Measurements from ENCODE around the gene CREB5.

The CREB5 gene

DNA sequence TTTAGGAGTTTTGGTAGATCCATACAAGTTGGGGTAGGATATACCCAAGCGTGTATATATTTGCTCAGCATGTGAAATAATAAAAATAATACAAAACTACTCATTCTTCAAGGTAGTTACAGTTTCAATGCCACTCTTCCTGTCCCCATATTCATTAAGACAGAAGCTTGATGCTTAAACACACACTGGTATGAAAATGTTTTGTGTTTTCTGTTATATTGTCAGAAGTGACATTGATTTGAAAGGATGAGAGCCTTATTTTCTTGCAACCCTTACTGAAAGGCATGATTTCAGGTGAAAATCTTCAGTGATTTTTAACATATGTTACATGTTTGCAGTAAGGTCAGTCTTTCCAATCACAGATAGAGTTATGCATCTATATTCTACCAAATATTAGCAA, 312.2 kb downstream of the CREB5 start:
- DNase-seq, result no peak

DNA sequence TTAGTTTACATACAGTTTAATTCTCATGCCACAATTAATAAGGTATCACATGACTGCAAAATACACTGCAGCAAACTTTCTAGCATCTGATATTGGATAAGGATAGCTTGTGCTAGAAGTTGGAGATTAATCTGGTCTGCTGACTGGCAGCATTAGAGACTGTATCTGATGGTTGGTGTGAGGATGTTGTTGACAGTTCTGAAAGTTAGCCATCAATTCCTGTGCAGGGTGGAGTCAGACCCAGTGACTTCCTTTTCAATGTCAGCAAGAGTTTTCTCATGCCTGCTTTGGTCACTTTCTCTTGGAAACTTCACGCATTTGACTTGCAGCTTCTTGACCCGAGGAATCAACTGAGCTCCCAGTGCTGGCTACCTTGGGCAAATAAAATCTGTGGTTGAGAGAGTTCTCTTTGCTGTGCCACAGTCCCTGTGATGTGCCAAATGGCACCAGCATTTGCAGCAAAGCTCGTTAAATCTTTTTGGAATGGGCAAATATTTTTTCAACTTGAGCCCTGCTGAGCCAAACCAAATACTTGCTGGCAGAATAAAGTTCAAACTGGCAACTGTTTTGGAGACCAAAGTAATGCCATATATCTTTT, 312.8 kb downstream of the CREB5 start:
- DNase-seq, result no peak

DNA sequence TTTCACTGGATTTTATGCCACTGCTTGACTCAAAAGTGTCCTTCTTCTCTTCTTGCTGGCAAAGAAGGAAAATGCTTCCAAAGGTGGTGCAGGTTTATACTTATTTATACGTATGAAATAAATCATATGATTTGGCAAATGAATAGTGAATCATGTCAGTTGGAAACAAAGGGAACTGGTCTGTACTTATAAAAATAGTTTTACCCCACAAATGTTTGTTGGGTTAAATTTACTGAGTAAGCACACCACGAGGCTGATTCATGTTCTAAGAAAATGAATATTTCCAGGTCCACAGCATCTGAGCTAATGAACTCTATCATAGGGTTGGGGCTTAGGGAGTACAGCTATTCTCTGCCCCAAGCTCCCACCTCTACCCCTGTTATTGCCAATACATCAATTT, 313.6 kb downstream of the CREB5 start:
- DNase-seq, result no peak

DNA sequence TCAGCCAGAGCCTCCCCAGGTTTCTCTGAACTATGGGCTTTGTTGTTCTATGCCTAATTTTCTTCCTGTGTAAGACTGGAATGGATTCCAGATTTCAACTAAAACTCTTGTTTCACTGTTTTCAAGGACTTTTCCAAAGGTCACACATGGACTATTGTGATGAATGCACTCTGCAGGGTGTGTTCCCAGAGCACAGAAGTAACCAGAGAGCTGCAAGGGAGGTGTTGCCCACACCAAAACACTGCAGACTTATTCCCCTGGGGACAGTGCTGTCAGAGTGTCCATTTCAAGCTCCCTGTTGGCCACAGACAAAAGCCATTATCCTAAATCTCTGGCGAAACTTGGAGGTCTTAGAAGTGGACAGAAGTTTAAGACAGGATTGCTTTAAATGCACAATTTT, 314.2 kb downstream of the CREB5 start:
- no peak for DNase-seq

DNA sequence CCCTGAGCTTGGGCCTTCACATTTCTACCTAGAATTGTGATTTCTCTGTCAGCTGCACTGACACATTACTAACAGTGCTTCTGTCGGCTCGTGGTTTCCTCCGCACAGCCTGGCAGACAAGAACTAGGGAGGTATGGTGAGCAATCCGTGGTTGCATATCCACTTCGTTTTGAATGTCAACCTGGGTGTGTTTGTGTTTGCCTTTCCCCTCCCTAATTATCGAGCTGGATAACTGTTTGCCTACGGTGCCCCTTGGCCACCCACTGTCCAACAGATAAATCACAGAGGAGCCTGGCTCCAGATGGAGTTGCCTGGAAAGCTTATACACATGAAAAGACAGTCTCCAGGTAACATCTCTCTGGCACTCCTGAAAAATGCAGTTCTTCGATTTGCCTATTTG, 317.0 kb downstream of the CREB5 start:
- DNase-seq, result peak; percentile 73

DNA sequence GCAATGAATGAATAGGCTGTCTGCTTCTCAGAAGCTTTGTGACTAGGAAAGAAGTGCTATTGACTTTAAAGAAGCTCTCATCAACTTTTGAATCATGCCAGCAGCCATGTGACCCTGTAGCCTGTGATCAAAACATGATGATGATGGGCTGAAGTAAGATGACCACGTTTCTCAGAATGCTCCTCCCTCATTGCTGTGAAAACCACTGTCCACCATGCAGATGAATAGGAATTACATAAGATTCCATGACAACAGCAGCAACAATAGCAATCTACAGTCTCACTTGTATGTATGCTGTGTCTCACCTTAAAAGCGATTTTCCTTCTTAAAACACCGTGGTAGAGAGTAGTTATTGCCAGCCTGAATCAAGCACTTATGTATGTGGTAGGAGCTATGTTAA, 317.4 kb downstream of the CREB5 start:
- no peak for DNase-seq

DNA sequence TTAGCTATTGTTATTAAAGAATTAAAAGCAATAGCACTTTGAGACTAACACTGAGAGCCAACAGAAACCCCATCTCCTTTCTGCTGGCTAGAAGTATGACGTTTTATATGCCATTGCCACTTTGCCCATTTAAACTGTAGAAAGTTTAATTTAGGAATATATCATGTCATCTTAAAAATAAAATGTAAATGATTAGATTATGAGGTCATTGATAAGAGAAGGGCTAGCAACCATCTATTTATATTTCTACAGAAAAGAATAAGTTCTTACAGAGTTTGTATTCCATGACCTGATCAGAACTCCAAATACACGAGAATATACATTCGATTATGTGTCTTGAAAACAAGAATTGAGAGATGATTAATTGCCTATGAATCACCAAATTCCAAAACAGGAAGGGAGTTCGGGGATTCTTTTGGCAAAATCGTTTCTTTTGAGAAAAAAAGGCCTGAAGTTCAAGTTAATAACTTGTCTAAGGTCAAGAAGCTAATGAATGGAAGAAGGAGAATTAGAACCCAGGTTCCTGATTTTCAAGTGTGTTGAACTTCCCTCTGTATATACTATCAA, 318.9 kb downstream of the CREB5 start:
- no peak for DNase-seq

DNA sequence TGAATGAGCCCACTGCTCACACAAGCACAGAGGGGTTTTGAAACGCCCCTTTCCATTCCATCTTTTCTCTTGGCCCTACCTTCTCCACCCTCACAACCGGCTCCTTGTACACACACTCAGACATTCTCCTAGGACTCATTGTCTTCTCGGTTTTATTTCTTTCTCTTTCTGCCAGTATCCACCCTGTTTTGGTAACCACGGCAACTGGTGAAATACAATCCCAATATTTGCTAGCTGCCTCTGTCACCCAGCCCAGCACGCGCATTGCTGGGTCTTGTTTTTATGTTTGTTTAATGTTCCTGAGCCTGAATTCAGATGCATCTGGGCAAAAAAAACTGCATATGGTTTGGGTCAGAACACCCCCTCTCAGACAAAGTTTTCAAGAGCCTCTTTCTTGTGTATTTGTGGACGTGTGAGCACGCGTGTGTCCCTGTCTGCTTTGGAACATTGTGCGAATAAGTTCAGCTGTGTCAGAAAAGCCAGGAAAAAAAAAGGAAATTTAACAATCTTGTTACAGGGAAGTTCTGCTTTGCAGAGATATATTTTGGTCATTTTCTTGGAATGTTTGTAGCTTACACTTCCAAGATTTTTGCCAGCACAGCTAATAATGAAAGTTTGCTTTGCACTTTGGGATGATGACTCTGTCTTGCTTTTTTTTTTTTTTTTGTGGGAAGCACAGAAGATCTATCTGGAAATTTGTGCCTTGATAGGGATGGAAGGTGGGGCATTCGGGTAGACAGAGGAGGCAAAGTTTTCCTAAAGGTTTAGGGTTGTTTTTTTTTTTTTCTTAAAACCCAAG, 320.0 kb downstream of the CREB5 start:
- DNase-seq, result peak; percentile 26

DNA sequence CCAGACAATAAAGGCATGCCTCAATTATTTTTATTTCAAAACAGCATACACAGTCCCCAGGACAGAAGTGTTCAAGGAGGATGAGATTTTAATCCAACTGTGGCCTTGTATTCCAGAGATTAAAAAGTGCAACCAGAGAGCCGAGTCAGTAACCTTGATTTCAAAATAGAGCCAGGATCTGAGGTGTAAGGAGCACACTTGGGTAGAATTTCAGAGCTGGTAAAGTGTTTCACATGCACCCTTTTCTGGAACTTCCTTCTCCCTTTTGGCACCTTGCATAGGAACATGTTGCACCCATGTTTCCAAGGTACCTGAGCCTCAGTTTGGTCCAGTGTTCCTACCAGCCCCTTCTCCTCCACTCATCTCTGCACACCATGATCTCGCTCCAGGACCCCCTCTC, 320.7 kb downstream of the CREB5 start:
- no peak for DNase-seq

DNA sequence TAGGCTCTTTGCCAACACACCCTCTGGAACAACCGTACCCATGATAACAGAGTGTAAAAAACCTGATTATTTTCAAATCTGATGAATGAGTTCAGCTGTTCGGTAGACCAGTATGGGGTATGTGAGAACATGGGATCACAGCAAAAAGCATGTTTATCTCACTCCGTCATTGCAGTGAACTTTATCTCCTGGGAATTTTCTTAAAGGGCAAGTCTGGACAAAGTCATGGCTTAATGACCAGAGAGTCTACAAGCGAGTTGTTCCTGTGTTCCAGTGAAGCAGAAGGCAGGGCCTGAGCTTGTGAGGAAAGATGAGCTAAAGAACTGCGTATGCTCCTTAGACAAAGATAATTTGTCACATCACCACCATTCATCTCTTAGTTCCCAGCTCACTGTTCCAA, 326.1 kb downstream of the CREB5 start:
- no peak for DNase-seq

DNA sequence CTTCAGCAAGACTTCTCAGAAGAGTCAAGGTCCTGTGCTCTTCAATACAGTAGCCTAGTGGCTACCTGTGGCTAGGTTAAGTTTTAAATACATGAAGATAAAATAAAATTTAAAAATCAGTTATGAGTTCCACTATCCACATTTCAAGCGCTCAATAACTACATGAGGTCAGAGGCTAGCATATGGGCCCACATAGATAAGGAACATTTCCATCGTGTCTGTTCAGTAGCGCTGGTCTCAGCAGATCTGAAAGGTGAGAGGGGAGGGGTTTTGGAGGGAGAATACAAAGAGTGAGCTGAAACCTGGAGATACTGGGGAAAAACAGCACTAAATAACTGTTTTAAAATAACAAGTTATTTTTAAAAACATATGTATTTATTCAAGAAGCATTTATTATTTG, 326.8 kb downstream of the CREB5 start:
- DNase-seq, result no peak

DNA sequence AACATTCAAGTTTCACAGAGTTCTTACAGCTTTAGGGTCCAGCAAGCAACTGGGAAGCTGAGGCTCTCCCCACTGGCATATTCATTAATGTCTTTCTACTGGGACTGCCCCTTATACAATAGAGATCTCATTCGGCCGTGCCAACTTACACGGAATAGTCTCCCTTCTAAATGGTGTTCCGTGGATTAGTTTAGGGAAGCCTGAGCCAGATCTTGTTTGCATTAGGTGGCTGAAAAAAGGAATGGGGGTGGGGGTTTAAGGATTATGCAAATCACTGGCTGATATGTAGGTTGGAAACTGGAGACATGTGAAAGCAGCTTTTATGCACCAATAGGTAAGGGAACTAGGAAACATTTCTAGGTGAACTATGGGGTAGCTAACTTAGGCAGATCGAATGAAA, 327.5 kb downstream of the CREB5 start:
- no peak for DNase-seq

DNA sequence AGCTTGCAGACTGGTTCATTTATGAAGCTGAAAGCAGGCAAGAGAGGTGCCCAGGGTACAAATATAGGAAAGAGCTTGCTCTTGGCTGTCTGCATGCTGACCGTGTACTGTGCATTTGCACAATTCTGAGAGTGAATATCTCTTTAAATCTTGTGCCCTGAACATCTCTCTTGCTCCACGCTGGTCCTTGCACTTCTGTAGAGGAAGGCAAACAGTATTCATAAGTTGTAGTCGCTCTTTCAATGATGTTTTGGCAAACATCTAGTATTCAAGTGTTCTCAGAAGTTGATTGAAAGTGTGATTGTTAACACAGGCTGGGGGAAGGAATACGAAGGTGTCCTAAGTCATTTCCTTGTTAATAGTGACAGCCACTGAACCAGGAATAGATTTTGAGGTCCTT, 332.6 kb downstream of the CREB5 start:
- DNase-seq, result no peak

DNA sequence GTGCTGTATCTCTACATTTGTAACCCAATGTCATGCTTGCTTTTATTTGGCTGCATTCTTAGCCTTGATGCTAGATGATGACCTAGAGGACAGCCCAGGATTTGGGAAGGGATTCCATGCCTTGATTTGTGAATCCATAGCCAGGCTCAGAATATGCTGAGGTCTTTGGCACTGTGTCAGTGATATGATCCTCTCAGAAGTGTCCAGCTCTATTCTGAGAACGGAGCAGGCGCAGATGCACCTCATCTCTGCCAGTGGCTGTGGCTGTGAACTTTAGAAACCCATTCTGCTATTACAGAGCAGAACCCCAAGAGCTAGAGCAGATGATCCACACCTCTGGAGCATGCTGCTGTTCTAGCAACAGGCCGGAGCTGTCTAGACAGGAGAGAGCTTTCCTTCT, 333.0 kb downstream of the CREB5 start:
- no peak for DNase-seq

DNA sequence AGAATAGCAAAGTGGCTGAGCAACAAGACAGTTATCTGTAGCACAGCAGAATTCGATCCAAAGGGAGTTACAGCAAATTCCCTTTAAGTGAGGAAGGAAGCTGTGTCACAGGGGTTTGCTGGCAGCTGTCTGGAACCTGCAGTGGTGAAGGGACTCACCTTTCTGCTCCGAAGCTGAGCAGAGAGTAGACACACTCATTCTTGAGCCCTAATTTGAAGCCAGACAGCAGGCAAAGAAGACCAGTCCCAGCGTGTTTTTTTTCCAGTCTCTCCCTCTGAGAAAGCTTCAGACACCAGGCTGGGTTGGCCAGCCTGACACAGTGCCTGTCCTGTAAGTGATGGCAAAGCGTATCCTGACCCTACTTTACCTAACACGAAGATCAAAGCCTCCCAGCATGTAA, 335.1 kb downstream of the CREB5 start:
- no peak for DNase-seq

DNA sequence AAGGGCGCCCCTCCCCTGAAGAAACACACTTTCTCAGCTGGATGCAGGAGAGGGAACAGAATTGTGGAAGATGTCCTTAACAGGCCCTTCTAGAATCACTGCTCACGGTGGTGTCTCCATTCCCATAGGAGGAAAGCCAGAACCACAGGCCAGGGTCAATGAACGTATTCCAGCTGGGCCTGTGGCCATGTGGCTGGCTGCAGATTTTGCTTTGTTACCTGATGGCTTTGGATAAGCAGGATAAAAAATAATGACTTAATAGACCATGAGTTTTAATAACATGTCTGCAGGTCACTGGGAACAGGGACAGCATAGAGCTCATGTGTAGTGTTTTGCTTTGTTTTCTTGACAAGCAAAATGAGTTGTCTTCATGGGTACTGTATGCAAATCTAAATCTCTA, 335.5 kb downstream of the CREB5 start:
- no peak for DNase-seq

DNA sequence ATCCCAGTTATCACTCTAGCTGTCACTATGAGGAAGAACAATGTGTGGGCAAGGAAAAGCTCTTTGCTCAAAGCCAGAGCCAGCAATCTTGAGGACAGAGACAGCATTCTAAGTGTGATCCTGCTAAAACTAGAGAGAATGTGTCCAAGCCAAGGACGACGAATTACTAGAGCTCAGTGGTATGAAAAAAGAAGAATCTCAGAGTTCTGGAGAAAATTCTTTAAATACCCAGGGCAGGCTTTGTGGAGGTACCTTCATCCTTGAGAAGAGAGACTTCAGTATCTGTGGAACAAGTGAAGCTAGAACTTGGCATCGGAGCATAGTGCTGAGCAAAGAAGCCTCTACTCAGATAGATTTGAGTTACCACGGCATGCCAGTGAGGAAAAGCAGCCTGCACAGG, 336.0 kb downstream of the CREB5 start:
- no peak for DNase-seq

DNA sequence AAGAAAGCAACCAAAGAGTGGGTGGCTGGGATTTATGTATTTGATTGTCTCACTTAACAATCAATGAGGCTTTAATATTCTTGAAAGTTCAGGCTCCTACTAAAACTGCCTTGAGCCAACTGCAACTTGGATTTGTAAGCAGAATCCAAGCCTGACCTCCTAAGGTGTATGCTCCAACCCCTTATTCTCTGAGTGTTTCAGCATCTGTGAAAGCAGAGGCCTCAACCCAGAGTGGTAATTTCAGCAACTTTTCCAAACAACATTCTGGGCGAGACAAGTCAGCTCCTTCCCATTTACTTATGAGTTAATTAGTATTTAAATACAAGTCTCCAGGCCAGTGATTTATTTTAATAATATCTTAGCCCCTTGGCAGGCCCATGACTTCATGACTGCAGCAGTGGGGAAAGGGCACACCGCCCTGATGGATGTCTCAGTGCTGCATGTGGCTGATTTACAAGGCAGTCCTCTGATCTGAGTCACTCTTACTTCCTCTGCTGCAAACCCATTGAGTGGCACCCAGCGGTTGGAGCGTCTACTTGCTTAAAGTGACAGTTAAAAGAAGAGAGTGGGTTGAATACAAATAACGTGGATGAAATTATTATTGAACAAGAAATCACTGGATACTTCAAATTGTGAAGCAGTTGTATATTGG, 336.7 kb downstream of the CREB5 start:
- DNase-seq, result no peak

DNA sequence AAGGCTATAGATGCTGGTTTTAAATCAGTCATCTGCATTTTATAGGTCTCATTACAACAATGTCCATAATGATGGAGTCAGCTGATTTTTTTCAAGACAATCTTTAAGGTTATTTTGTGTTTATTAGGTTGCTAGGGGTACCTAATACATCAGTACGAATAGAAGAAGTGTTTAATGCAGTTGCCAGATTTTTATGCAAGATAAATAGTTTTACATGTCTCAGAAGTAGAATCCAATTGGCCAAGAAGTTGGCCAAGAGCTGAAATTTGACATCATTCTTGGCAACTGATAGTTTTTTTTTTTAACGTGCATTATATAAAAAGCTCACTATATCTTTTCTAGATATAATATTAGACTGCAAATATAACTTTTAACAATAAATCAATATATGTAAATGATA, 337.3 kb downstream of the CREB5 start:
- DNase-seq, result no peak

DNA sequence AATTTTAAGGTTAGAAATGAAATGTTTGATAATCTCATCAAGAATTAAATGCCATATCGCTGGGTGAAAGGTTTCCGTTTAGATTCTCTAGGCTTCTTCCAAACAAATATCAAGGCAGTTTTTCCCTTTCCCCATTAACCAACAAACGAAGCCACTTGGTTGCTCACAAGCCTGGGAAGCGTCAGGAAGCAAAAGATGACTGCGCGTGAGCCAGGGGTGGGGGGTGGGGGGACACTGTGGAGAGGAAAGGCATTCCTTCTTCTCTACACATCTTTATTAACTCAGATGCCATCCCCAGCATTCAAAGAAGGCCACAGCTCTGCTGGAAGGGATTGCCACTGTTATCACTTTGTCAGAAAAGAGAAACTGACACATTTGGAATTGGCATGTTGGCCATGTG, 338.7 kb downstream of the CREB5 start:
- no peak for DNase-seq

DNA sequence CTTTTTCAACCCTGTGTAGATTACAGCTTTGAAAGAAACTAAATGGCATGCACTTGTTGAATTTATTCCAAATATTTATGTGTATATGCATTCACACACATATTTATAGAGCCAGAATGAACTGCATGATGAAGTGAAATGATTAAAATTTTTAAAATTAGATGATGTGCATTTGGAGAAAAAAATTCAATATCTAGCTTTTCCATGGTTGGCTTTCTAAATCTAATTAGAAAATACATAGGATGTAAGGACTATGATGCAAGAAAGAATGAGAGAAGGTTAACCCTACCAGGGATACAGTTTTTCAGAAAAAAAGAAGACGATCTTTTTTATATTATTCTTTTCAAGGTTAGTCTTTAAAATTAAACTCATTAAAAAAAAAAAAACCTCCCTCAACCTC, 341.3 kb downstream of the CREB5 start:
- DNase-seq, result no peak

DNA sequence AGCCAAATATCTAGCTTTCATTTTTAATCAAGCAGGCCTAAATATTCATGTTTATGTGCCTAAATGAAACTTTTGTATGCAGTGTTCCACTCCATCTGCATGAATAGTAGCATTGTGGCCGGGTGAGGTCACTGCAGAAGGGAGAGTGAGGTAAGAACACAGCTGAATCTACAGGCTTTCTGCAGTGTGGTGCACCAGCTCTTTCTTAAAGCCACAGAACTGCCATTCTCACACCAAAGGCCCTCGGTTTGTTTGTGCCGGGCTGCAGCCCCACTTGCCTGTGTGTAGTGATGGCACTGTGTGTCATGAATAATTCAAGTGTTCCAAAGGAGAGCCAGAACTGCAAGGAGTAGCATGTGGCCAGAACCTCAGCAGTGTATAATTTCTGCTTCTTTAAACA, 341.7 kb downstream of the CREB5 start:
- peak; percentile 12 for DNase-seq

DNA sequence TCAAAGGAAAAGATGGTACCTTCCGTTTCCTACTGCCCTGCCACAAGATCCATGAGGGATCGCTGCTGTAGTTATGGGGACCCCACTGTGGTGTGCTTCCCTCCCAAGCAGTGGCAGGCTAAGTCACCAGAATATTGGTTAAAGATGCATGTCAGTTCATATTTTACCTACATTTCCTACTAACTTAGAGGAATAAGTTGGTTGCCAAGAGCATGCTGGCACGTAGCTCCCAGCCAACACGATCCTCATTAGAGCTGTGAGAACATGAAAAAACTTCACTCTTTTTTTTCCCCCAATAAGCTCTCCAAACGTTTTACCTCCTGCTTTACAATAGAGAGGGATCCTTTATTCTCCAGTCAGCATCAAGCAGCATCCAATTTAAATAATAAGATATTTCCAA, 342.1 kb downstream of the CREB5 start:
- DNase-seq, result no peak

DNA sequence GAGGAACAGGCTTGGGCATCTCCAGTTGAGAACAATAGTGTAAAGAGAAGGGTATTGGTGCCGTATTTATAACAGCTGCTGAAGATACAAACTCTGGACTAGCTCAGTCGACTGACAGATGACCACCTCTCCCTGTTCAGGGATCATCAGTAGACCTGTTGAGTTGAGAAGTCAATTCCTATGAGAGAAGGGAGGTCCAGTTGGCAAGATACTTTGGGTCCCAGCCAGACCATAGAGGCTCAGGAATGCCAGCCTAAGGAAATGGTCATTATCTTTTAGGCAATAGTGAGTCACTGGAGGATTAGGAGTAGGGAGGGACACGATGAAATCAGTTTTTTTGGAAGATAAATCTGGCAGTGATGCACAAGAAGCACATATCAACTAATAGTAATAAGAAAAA, 342.9 kb downstream of the CREB5 start:
- no peak for DNase-seq
